COR-L47 (cell line): ENCODE data around the gene CCDC107.

Source experiments
- DNase-seq: peaks from one replicate; lab custom pipeline; 2025; lab: John Stamatoyannopoulos, UW

Gene CCDC107

DNA sequence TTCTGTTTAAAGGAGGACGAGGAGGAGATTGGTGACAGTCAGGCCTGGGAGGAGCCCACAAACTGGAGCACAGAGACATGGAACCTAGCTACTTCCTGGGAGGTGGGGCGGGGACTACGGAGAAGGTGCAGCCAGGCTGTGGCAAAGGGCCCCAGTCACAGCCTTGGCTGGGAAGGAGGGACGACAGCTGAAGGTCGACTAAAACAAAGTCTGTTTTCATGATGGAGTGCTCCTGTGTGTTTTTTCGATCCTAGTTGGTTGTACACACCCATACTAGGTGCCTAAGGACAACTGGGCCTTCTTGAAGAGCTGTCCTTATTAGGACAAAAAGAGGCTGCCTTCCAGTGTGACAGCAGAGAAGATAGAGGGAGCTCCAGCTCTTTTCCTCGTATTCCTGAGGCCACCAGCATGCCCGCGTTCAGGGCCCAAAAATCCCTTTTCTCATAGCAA, 2.9 kb downstream of the CCDC107 start:
- DNase-seq, result peak; percentile 9

DNA sequence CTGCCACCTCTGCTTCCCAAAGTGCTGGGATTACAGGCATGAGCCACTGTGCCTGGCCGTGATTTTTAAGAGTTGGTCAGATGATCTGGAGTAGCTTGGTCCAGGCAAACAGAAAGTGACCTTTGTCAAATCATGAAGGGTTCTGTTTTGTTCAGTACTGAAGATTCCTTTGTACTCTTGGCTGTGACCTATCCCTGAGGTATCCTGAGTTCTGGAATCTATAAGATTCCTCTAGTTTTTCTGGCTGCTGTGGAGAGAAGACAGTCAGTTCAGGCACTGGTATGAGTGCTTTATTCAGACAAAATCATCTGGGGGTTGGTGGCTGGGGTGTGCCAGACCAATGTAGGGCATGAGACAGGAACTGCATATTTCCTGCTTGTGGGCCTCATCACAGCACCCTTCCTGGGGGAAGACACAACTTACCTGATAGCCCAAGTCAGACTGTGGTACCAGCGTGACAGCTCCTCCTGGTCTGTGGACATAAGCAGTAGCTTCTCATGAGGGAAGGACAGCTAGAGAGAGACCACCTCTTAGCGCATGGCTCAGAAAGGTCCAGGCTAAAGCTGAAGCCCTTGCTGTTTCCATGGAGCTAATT, 3.8 kb downstream of the CCDC107 start:
- DNase-seq, result no peak

DNA sequence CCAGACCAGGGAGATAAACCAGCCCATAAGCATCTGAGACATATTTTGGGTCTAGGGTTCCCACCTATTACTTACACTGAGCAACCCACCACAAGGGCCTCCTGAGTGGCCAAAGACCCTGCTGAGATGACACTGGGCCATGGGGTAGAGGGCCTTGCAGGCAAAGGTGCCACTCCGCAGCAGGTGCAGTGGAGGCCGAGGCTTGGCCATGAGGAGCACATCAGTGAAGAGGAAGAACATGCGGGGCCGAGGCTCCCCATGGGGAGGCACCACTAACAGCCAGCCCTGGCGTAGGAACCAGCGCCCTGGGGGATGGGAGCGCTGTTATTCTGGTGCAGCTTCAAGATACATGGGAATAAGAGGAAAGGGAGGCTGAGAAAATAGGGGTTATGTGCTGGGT, 4.3 kb downstream of the CCDC107 start:
- DNase-seq, result no peak

DNA sequence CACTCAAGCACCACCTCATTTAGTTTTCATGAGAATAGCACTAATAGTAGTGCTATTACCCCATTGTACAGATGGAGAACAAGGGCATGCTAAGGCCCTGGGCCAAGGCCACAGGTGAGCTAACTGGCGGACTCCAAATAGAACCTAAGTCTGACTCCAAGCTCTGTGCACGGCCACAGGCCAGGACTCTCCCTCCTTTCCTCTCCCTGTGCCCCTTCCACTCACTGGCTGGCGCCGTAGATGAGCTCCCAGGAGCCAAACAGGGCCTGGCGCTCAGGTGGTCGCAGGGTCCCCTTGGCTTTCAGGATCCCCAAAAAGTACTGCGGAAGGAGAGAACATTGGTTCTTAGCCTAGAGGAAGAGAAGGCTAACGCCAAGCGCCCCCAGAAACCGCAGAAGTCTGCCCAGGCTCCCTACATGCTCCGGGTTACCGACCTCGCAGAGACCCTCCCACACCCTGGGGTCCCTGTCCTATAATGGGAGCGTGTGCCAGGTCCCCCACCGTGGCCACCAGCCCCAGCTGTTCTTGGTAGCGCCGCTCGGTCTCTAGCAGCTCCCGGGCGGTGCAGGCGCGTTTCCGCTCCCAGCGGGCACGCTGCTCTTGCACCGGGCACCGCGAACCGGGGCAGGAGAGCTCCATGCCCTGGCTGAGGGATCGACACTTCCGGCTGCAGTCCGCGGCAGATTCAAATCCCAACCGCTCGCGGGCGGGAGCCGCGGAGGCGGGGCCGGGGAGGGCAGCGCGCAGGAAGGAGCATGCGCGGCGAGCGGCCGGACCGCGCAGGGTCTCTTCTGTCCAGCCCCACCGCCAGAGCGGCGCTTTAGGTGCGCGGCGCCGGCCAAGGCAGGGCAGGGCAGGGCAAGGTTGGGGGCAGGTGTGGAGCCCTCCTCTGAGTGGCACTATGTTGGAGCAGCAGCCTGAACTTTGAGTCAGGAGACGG, 6.7 kb downstream of the CCDC107 start, which contains the start of gene ARHGEF39:
Gene ARHGEF39 (minus strand): TSS at position 665 of the 940 bp plus-strand sequence. CDS start 26 bp downstream, at position 639.
- peak; percentile 88 for DNase-seq

DNA sequence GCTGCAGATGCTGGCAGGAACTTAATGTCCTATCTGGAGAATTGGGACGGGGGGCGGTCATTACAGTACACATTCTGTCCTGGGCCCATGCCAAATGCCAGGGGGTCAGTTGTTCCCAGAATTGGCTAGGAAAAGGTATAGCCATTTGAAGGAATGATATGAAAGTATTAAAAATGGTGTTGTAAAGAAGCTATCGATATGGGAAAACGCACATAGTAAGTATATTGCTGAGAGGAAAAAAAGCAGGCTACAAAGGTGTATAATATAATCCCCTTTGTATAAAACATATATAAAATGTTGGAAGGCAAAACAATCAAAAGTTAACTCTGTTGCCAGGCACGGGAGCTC, 7.4 kb downstream of the CCDC107 start:
- no peak for DNase-seq

DNA sequence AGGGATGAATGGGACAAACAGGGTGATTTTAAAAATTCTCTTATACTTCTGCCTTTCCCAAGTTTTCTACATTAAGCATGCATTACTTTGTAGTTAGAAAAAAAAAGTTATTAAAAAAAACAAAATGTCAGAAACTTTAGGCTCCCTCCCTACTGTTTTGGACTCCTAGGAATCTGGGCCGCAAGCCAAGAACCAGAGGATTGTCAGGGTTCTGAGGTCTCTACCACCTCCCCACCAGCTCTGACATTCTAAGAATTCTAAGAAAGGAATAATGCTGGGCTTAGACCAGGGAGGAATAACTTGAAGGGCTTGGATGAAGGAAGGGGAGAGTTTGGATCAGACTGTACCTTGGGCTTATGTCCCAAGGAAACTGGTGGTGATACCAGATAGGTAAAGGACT, 8.0 kb downstream of the CCDC107 start:
- no peak for DNase-seq

DNA sequence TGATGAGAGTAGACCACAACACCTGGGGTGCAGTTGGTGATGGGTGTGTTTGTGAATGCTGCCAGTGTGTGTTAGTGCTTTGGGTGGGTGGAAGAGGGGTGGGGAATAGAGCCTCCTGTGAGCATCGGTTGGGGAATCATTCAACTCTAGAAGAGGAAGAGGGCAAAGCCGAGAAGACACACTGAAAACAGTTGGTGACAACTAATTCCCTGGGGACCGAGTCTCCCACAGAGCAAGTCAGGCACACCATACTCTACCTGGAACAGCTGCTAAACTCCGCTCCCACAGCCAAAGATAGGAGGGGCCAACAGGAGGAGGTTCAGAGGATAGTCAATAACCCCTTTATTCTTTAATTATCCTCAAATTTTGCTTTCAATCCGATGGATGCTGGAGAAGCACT, 8.5 kb downstream of the CCDC107 start:
- DNase-seq, result no peak

DNA sequence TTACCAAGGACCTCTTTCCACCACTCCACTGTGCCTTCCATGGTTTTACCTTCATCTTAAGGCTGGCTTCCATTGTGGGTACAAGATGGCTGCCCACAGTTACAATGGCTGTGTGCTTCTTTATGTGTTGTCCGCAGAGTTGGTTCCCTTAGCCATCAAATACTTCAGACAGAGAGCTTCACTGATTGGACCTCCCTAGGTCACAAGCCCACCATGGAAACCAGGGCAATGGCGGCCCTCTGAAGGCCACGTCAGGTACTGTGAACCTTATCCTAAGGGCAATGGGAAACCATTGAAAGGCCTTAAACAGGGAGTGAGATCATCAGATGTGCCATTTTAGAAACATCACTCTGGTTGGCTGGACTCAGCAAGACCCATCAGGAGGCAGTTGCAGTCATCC, 9.8 kb downstream of the CCDC107 start:
- DNase-seq, result no peak

DNA sequence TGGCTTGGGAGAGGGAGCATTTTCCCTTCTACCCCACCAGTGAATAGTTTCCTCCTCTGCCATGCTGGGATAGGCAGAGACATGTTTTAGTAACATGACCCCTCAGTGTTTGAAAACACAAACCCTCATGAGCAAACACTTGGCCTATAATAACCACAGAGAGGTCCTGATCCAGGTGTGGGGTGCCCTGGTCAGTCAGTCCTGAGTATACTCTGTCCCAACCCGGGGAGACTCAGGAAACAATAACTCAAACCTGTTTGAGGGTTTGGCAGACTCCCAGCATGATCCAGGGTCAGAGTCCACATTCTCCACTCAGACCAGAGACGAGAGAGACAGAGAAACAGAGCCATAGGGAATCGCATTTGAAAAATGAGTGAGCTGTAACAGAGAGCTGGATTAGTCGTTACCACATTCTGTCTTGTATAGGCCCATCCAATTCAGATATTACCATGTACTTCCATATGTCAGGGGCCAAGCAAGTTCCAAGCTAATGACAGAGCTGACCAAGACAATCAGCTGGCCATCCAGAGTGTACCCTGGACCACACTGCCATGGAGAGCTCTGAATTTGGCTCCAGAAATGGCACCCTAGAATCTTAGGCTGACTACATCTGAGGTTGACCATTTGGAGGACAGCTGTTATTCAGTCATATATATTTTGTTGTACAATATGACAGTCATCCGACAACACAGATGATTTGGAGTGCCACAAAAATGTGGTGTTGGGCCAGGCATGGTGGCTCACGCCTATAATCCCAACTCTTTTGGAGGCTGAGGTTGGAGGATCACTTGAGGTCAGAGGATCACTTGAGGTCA, 11.4 kb downstream of the CCDC107 start:
- no peak for DNase-seq

DNA sequence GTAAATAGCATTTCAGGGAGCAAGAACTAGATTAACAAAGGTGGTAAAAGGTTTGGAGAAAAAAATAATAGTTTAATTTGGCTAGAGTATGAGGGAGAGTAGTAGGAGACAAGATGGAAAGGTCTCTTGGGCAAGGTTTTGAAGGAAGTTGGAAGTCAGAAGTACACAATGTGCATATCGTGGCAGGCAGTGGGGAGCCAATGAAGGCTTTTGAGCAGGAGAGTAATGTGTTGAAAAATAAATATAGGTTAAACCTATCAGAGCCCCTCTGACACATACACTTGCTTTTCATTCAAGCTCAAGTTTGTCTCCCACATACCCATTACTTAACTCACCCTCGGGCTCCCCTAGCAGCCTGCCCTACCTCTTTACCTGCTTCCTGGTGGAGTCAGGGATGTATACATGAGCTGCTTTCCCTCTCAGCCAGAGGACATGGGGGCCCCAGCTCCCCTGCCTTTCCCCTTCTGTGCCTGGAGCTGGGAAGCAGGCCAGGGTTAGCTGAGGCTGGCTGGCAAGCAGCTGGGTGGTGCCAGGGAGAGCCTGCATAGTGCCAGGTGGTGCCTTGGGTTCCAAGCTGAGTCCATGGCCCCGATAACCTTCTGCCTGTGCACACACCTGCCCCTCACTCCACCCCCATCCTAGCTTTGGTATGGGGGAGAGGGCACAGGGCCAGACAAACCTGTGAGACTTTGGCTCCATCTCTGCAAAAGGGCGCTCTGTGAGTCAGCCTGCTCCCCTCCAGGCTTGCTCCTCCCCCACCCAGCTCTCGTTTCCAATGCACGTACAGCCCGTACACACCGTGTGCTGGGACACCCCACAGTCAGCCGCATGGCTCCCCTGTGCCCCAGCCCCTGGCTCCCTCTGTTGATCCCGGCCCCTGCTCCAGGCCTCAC, 15.3 kb downstream of the CCDC107 start, which contains the start of gene CA9:
Gene CA9 (plus strand): TSS at position 797 of the 893 bp plus-strand sequence. CDS start 32 bp downstream, at position 829.
- peak; percentile 39 for DNase-seq

DNA sequence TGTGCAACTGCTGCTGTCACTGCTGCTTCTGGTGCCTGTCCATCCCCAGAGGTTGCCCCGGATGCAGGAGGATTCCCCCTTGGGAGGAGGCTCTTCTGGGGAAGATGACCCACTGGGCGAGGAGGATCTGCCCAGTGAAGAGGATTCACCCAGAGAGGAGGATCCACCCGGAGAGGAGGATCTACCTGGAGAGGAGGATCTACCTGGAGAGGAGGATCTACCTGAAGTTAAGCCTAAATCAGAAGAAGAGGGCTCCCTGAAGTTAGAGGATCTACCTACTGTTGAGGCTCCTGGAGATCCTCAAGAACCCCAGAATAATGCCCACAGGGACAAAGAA, 15.9 kb downstream of the CCDC107 start:
- no peak for DNase-seq

DNA sequence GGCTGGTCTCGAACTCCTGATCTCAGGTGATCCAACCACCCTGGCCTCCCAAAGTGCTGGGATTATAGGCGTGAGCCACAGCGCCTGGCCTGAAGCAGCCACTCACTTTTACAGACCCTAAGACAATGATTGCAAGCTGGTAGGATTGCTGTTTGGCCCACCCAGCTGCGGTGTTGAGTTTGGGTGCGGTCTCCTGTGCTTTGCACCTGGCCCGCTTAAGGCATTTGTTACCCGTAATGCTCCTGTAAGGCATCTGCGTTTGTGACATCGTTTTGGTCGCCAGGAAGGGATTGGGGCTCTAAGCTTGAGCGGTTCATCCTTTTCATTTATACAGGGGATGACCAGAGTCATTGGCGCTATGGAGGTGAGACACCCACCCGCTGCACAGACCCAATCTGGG, 17.1 kb downstream of the CCDC107 start:
- DNase-seq, result no peak

DNA sequence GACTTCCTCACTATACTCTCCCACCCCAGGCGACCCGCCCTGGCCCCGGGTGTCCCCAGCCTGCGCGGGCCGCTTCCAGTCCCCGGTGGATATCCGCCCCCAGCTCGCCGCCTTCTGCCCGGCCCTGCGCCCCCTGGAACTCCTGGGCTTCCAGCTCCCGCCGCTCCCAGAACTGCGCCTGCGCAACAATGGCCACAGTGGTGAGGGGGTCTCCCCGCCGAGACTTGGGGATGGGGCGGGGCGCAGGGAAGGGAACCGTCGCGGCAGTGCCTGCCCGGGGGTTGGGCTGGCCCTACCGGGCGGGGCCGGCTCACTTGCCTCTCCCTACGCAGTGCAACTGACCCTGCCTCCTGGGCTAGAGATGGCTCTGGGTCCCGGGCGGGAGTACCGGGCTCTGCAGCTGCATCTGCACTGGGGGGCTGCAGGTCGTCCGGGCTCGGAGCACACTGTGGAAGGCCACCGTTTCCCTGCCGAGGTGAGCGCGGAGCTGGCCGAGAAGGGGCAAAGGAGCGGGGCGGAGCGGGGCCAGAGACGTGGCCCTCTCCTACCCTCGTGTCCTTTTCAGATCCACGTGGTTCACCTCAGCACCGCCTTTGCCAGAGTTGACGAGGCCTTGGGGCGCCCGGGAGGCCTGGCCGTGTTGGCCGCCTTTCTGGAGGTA, 17.8 kb downstream of the CCDC107 start:
- peak; percentile 23 for DNase-seq

DNA sequence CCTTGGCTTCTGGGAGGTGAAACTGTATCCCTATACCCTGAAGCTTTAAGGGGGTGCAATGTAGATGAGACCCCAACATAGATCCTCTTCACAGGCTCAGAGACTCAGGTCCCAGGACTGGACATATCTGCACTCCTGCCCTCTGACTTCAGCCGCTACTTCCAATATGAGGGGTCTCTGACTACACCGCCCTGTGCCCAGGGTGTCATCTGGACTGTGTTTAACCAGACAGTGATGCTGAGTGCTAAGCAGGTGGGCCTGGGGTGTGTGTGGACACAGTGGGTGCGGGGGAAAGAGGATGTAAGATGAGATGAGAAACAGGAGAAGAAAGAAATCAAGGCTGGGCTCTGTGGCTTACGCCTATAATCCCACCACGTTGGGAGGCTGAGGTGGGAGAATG, 21.0 kb downstream of the CCDC107 start:
- DNase-seq, result no peak

DNA sequence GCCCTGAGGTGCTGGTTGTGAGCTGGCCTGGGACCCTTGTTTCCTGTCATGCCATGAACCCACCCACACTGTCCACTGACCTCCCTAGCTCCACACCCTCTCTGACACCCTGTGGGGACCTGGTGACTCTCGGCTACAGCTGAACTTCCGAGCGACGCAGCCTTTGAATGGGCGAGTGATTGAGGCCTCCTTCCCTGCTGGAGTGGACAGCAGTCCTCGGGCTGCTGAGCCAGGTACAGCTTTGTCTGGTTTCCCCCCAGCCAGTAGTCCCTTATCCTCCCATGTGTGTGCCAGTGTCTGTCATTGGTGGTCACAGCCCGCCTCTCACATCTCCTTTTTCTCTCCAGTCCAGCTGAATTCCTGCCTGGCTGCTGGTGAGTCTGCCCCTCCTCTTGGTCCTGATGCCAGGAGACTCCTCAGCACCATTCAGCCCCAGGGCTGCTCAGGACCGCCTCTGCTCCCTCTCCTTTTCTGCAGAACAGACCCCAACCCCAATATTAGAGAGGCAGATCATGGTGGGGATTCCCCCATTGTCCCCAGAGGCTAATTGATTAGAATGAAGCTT, 21.8 kb downstream of the CCDC107 start:
- no peak for DNase-seq

DNA sequence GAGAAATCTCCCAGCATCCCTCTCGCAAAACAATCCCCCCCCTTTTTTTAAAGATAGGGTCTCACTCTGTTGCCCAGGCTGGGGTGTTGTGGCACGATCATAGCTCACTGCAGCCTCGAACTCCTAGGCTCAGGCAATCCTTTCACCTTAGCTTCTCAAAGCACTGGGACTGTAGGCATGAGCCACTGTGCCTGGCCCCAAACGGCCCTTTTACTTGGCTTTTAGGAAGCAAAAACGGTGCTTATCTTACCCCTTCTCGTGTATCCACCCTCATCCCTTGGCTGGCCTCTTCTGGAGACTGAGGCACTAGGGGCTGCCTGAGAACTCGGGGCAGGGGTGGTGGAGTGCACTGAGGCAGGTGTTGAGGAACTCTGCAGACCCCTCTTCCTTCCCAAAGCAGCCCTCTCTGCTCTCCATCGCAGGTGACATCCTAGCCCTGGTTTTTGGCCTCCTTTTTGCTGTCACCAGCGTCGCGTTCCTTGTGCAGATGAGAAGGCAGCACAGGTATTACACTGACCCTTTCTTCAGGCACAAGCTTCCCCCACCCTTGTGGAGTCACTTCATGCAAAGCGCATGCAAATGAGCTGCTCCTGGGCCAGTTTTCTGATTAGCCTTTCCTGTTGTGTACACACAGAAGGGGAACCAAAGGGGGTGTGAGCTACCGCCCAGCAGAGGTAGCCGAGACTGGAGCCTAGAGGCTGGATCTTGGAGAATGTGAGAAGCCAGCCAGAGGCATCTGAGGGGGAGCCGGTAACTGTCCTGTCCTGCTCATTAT, 22.4 kb downstream of the CCDC107 start:
- no peak for DNase-seq

DNA sequence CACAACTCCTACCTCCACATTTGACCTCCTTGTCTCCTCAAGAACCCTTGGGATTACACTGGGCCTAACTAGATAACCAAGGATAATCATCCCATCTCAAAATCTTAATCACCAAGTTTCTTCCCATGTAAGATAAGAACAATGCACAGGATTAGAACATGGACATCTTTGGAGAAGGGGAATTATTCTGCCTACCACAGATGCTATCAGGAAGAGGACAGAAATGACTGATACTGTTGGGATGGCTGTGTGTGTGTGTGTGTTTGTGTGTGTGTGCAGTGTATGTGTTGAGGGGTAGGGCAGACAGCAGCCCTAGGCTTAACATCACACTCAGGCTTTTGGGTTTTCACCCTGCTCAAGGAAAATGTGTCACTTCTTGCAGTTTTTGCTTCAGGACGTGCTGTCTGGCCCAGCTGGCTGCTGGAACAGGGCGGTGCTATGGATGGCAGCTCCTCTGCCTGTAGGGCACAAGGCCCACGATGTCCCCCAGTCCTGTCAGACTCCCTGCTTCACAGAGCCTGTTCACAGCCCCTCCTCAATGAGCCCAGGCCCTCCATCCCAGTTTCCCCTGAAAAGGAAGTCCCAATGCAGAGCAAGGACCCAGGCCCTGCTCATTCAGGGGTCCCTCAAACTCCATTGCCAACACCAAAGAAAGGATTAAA, 23.4 kb downstream of the CCDC107 start:
- no peak for DNase-seq

DNA sequence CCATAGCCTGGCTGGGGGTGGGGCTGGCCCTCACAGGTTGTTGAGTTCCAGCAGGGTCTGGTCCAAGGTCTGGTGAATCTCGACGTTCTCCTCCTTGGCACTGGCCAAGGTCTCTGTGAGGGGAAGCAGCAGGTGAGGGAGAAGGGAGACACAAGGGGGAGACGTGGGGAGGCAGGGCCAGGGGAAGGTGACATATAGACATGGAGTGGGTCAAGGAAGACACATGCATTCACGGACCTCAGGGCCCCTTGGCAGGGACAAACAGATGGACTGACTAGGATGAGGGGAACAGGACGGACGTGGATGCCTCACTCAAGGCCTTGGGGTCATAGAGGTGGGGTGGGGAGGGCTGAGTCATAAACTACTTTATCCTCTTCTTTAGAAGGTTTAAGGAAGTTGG, 24.0 kb downstream of the CCDC107 start:
- DNase-seq, result no peak
